Measurements from ENCODE around the gene GALK2. TPM values are rescaled to one million over a fixed set of nuclear protein-coding genes. Genes with fewer than 3 reads are reported as not detected.

Gene GALK2
- total RNA-seq, 6 experiments from 2014 or later: 17.5 to 24.7 (median 21.6) TPM

DNA sequence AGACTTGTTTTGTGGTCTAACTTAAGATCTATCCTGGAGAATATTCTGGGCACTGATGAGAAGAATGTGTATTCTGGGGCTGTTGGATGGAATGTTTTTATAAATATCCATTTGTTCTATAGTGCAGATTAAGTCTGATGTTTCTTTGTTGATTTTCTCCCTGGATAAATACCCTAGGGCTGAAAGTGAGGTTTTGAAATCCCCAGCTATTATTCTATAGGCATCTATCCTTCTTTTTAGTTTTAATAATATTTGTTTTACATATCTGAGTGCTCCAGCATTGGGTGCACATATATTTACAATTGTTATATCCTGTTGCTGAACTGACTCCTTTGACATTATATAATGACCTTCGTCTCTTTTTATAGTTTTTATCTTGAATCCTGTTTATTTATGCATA is 42.9 kb downstream of the GALK2 start:
- no peak for DNase-seq
- H3K4me3 Mint-ChIP-seq: no peak overlapping the region
- H3K27me3 Mint-ChIP-seq (ENCODE audit: insufficient read depth): no peaks in the 10 kb centered on the region
- H3K36me3 Mint-ChIP-seq (ENCODE audit: low read depth): peaks cover 49% of the 10 kb centered on the region
- H3K9me3 Mint-ChIP-seq: peaks cover 30% of the 10 kb centered on the region
- peaks cover 14% of the 10 kb centered on the region for H3K4me1 Mint-ChIP-seq (ENCODE audit: low read depth)
- H3K27ac Mint-ChIP-seq: no peak overlapping the region
- TF ChIP-seq, protein P1, sequence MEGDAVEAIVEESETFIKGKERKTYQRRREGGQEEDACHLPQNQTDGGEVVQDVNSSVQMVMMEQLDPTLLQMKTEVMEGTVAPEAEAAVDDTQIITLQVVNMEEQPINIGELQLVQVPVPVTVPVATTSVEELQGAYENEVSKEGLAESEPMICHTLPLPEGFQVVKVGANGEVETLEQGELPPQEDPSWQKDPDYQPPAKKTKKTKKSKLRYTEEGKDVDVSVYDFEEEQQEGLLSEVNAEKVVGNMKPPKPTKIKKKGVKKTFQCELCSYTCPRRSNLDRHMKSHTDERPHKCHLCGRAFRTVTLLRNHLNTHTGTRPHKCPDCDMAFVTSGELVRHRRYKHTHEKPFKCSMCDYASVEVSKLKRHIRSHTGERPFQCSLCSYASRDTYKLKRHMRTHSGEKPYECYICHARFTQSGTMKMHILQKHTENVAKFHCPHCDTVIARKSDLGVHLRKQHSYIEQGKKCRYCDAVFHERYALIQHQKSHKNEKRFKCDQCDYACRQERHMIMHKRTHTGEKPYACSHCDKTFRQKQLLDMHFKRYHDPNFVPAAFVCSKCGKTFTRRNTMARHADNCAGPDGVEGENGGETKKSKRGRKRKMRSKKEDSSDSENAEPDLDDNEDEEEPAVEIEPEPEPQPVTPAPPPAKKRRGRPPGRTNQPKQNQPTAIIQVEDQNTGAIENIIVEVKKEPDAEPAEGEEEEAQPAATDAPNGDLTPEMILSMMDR (IDR thresholded peaks at IDR 0.05): no peak

DNA sequence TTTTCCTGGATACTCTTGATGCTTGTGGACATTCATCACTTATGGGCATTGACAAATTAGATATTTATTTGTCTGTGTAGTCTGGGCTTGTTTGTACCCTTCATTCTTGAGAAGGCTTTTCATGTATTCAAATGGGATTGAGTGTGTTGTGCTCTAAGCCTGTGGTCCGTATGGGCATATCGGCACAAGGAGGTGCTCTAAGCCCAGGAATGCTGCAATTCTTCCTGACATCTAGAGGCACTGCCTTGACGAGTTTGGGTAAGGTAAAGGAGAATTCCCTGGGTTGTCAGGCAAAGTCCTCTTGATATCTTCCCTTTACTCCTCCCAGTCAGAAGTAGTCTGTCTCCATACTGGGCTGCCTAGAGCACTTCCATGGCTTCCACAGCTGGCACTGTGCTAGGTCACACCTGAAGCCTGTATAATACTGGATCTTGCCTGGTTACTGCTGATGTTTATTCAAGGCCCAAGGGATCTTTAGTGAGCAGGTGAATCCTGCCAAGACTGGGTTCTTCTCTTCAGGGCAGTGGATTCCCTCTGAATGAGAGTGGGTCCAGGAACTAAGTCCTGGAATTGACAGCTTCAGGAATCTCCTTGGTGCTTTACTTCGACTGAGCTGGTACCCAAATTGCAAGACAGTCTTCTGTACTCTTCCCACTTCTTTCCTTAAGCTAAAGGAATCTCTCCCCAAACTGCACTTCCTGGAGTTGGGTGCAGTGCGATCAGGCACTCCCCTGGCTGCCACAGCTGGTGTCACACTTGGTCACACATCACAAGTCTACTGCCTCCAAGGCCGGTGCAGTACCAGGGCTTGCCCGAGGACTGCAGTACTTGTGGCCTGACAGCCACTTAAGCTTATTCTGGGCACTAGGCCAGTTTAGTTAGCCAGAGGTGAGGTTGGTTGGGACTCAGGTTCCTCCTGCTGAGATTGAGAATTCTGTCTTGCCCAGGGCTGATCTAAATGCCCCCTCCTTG is 46.0 kb downstream of the GALK2 start:
- Mint-ChIP-seq H3K9me3 (peaks cover 5% of the 10 kb centered on the region; the same call in 1 of the 2 replicates), H3K27me3 (ENCODE audit: insufficient read depth) (no peaks in the 10 kb centered on the region), H3K4me3 (no peak overlapping the region), H3K4me1 (ENCODE audit: low read depth) (peaks cover 20% of the 10 kb centered on the region), H3K27ac (no peak overlapping the region), H3K36me3 (ENCODE audit: low read depth) (peaks cover 45% of the 10 kb centered on the region)
- DNase-seq: peak; percentile 23
- TF ChIP-seq, protein P1 (IDR thresholded peaks at IDR 0.05): no peak

DNA sequence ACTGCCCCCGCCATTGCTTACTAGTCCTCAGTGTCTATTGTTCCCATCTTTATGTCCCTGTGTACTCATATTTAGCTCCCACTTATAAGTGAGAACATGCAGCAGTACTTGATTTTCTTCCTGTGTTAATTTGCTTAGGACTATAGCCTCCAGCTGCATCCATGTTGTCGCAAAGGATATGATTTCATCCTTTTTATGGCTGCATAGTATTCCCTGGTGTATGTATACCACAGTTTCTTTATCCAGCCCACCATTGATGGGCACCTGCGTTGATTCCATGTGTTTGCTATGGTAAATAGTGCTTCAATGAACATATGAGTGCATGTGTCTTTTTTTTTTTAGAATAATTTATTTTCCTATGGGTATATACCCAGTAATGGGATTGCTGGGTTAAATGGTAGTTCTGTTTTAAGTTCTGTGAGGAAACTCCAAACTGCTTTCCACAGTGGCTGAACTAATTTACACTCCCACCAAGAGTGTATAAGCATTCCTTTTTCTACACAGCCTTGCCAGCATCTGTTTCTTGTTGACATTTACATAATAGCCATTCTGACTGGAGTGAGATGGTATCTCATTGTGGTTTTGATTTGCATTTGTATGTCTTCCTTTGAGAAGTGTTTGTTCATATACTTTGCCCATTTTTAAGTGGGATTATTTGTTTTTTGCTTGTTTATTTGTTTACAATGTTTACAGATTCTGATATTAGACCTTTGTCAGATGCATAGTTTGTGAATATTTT is 53.7 kb downstream of the GALK2 start:
- H3K4me1 Mint-ChIP-seq (ENCODE audit: low read depth): peaks cover 43% of the 10 kb centered on the region
- no peaks in the 10 kb centered on the region; the same call in 1 of the 2 replicates for H3K27me3 Mint-ChIP-seq (ENCODE audit: insufficient read depth)
- peak; percentile 26 for DNase-seq
- TF ChIP-seq, protein P1 (IDR thresholded peaks at IDR 0.05): no peak
- peaks cover 47% of the 10 kb centered on the region for H3K36me3 Mint-ChIP-seq (ENCODE audit: low read depth)
- H3K9me3 Mint-ChIP-seq: no peaks in the 10 kb centered on the region; the same call in 1 of the 2 replicates
- H3K27ac Mint-ChIP-seq: no peak overlapping the region
- H3K4me3 Mint-ChIP-seq: no peak overlapping the region

DNA sequence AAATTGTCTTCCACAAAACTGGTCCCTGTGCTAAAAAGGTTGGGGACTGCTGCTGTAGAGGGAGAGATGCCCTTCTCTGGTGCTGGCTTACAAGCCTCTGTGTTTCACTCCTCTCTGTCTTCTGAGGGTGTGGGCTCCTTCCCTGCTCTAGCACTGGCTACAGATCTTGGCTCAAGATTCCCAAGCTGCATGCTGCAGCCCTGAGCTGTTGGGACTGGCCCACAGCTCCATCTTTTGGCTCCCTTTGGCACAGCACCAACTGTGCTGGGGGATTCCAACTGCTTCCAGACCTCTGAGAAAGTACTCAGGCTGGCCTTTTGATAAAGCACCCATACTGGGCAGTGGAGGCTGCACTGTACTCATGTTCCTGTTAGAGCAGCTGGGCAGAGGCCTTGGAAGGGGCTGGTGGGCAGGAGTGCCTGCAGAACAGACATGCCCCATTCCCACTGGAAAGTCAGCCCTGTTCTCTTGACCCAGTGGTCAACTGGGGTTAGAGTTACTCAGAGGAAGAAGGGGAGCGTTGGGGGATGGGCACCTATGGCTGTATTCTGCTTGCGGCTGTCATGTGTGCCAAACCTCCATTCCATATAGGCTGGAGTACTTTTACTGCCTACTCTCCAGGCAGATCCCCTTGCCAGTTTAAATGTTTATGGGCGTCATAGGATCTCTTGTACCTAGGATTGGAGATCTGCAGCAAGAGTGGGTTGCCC is 55.7 kb downstream of the GALK2 start:
- peaks cover 33% of the 10 kb centered on the region for H3K36me3 Mint-ChIP-seq (ENCODE audit: low read depth)
- DNase-seq: peak; percentile 10
- H3K4me3 Mint-ChIP-seq: no peak overlapping the region
- no peaks in the 10 kb centered on the region; the same call in 1 of the 2 replicates for H3K9me3 Mint-ChIP-seq
- no peaks in the 10 kb centered on the region; the same call in 1 of the 2 replicates for H3K27me3 Mint-ChIP-seq (ENCODE audit: insufficient read depth)
- TF ChIP-seq, protein P1 (IDR thresholded peaks at IDR 0.05): 0 out of 2 replicates have a peak, but pooled peaks have one; percentile 16
- H3K4me1 Mint-ChIP-seq (ENCODE audit: low read depth): peaks cover 38% of the 10 kb centered on the region
- no peak overlapping the region for H3K27ac Mint-ChIP-seq

DNA sequence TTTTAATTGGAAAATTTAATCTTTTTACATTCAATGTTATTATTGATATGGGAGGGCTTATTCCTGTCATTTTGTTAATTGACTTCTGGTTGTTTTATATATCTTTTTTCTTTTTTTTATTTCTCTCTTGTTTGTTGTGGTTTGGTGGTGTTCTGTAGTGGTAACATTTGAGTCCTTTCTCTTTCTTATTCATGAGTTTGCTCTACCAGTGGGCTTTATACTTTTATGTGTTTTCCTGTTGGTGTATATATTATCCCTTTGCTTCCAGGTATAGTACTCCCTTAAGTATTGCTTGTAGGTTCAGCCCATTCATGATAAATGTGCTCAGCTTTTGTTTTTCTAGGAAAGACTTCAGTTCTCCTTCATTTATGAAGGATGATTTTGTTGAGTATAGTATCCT is 57.6 kb downstream of the GALK2 start:
- Mint-ChIP-seq H3K27me3 (ENCODE audit: insufficient read depth) (no peaks in the 10 kb centered on the region; the same call in 1 of the 2 replicates), H3K4me3 (no peak overlapping the region), H3K9me3 (no peaks in the 10 kb centered on the region; the same call in 1 of the 2 replicates), H3K4me1 (ENCODE audit: low read depth) (peaks cover 36% of the 10 kb centered on the region), H3K27ac (no peak overlapping the region), H3K36me3 (ENCODE audit: low read depth) (peaks cover 35% of the 10 kb centered on the region)
- no peak for DNase-seq
- TF ChIP-seq, protein P1 (IDR thresholded peaks at IDR 0.05): no peak
